GM19099 (cell line): ENCODE results near the gene ATL2.

Source experiments
- POLR2A ChIP-seq: IDR thresholded peaks from 3 replicates; pipeline ENCODE4 v1.6.1; 2011; ENCODE audit warnings: low read depth; ENCODE audit not compliant: insufficient read length; ENCODE audit errors: extremely low read depth

The ATL2 gene

DNA sequence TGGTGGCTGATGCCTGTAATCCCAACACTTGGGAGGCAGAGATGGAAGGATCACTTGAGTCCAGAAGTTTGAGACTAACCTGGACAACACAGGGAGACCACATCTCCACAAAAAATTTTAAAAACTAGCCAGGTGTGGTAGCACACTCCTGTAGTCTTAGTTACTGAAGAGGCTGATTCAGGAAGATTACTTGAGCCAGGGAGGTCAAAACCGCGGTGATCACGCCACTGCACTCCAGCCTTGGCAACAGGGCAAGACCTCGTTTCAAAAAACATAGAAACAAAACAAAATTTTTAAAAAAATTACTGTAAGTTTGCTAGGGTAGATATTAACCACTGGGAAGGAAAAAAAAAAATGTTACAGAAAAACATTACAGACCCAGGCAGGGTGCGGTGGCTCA is 5.8 kb downstream of the ATL2 start:
- TF ChIP-seq POLR2A: no peak

- TF ChIP-seq POLR2A: no peak
These were observed 6.4 kb downstream of the ATL2 start for GRCh38 chr2:38370664-38371063.

- no peak for TF ChIP-seq POLR2A
These were observed 14.8 kb downstream of the ATL2 start for GRCh38 chr2:38362232-38362631.

DNA sequence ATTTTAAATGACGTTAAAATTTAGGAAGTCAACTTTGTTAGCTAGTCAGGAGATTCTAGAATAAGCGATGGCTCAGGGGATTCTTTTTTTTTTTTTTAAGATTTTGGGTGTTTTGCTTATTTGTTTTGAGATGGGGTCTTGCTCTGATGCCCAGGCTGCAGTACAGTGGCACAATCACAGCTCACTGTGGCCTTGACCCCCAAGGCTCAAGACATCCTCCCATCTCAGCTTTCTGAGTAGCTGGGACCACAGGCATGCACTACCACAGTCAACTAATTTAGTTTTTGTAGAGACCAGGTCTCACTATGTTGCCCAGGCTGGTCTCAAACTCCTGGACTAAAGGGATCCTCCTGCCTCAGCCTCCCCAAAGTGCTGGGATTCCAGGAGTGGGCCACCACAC is 16.9 kb downstream of the ATL2 start:
- TF ChIP-seq POLR2A: no peak

GRCh38 chr2:38353402-38353801 is 23.7 kb downstream of the ATL2 start:
- TF ChIP-seq POLR2A: no peak

- no peak for TF ChIP-seq POLR2A
These were observed 24.7 kb downstream of the ATL2 start for GRCh38 chr2:38352336-38352735.

DNA sequence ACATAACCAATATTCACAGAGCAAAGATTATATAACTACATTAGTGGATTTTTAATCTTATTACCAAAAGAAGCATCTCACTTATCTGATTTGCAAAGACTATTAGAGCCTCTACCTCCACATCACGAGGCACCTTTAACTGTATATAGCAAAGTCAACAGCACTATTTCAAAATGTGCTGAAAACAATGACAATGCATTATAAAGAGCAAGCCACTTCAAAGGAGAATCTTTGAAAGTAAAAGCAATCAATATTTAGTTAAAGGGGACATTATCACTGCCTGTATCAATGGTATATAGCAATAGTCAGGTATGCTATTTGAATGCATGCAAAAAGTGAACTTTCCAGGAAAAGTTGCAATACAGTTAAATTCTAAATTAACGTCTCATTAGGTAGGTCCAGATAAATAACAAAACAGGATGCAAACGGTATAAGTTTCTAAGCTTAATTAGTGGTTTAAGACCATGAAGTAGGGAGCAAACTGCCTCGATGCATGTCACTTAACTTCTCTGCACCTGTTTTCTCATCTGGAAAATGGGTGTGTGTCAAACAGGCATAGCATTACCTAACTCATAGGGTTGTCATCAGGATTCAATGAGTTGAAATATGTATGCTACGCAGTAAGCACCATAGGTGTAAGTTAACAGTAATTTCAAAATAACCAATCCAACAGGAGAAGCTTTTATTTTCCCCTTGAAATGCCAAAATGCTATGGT is 31.6 kb downstream of the ATL2 start:
- no peak for TF ChIP-seq POLR2A

GRCh38 chr2:38344813-38345212 is 32.3 kb downstream of the ATL2 start:
- TF ChIP-seq POLR2A: no peak

GRCh38 chr2:38343212-38343611 is 33.9 kb downstream of the ATL2 start:
- no peak for TF ChIP-seq POLR2A

- TF ChIP-seq POLR2A: no peak
These were observed 40.5 kb downstream of the ATL2 start for GRCh38 chr2:38336621-38337020.

GRCh38 chr2:38330754-38331153 is 46.3 kb downstream of the ATL2 start:
- no peak for TF ChIP-seq POLR2A

DNA sequence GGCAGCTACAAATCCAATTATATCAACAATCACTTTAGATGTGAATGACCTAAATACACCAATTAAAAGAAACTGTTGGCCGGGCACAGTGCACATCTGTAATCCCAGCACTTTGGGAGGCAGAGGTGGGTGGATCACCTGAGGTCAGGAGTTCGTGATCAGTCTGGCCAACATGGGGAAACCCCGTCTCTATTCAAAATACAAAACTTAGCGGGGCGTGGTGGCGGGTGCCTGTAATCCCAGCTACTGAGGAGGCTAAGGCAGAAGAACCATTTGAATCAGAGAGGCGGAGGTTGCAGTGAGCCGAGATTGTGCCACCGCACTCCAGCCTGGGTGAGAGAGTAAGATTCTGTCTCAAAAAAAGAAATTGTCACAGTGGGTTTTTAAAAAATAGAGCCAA is 49.5 kb downstream of the ATL2 start:
- no peak for TF ChIP-seq POLR2A

GRCh38 chr2:38323623-38324022 is 53.5 kb downstream of the ATL2 start:
- no peak for TF ChIP-seq POLR2A

DNA sequence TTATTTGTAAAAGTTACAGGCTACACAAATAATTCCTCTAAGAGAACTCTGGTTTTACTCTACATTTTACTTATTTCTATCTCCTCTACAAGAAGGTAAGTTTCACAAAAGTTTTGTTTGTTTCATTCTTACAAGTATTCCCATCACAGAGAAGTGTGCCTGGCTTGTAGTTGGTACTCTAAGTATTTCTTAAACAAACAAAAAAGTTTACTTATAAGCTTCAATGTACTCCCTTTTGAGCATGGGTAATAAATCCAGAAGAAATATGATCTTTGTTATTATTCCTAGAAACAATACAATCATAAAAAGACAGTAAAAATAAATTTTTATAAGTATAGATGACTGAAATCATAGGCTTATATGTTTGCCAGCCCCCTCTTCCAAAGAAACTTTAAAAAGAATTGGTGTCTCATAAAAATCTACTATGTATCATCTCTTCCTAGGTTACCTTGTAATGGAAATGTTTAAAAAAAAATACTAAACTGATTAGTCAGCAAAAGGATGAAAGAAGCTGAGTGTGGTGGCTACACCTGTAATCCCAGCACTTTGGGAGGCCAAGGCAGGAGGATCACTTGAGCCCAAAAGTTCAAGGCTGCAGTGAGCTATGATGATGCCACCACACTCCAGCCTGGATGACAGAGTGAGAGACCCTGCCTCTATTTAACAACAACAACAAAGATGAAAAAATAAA is 54.7 kb downstream of the ATL2 start:
- TF ChIP-seq POLR2A: no peak

DNA sequence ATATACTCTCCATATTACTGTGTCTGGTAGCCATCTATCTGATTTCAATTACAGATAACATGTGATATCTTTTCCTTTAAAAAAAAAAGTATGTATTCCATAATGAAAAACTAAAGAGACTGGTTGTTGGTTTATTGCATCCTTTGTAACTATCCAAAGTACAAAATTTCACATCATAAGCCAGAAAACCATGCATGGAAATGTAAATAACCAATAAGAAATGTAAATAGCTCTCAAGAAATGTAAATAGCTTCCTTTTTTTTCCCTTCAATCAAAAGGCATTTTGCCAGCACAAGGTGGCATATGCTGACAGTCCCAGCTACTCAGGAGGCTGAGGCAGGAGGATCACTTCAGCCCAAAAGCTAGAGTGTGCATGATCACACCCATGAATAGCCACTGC is 59.3 kb downstream of the ATL2 start:
- no peak for TF ChIP-seq POLR2A

GRCh38 chr2:38315707-38316333 is 61.3 kb downstream of the ATL2 start:
- TF ChIP-seq POLR2A: no peak

- TF ChIP-seq POLR2A: no peak
These were observed 68.3 kb downstream of the ATL2 start for GRCh38 chr2:38308821-38309220.
